Esophagus mucosa (tissue), 1 donor: ENCODE data around the gene TP53TG5. TPM values are rescaled to one million over a fixed set of nuclear protein-coding genes. Genes with fewer than 3 reads are reported as not detected.

Experiments used
- ATAC-seq: fragments of 200-7000 bp; cut with Tn5 transposase; one replicate; pipeline ENCODE4 v1.9.1; 2020
- total RNA-seq: library from RNA; stranded (reverse); gene quantifications from one replicate; pipeline ENCODE4 v1.2.4, GENCODE V29; 2023
- donor health status: DM: yes; HTN: yes; CAD: no.

The TP53TG5 gene
- total RNA-seq, 1 donor from 2014 or later: 0.36 TPM

- ATAC-seq: peak; percentile 43
These were observed 27.6 kb upstream of the TP53TG5 start for GRCh38 chr20:45405571-45406259.

GRCh38 chr20:45404438-45404837 lies 26.3 kb upstream of the TP53TG5 start:
- ATAC-seq: no peak

- ATAC-seq: no peak
These were observed 24.8 kb upstream of the TP53TG5 start for GRCh38 chr20:45402946-45403345.

- no peak for ATAC-seq
These were observed 22.4 kb upstream of the TP53TG5 start for GRCh38 chr20:45400346-45401031.

GRCh38 chr20:45399018-45399417 lies 20.9 kb upstream of the TP53TG5 start:
- ATAC-seq: no peak

GRCh38 chr20:45395114-45395415 lies 16.9 kb upstream of the TP53TG5 start:
- ATAC-seq: no peak

GRCh38 chr20:45394221-45395113 lies 16.3 kb upstream of the TP53TG5 start:
- no peak for ATAC-seq

GRCh38 chr20:45392733-45393132 lies 14.6 kb upstream of the TP53TG5 start:
- ATAC-seq: no peak

- no peak for ATAC-seq
These were observed 13.4 kb upstream of the TP53TG5 start for GRCh38 chr20:45391559-45391958.

GRCh38 chr20:45390931-45391330 lies 12.8 kb upstream of the TP53TG5 start:
- ATAC-seq: no peak

- no peak for ATAC-seq
These were observed 9.1 kb upstream of the TP53TG5 start for GRCh38 chr20:45387274-45387673.

GRCh38 chr20:45377269-45377668 lies 856 bp downstream of the TP53TG5 start:
- no peak for ATAC-seq

- ATAC-seq: no peak
These were observed 3.2 kb downstream of the TP53TG5 start for GRCh38 chr20:45374966-45375365.

GRCh38 chr20:45374101-45374467 lies 4.0 kb downstream of the TP53TG5 start:
- no peak for ATAC-seq

- peak; percentile 82 for ATAC-seq
These were observed 4.6 kb downstream of the TP53TG5 start for GRCh38 chr20:45373353-45374100.

- no peak for ATAC-seq
These were observed 5.3 kb downstream of the TP53TG5 start for GRCh38 chr20:45372646-45373352.

GRCh38 chr20:45372241-45372640 lies 5.9 kb downstream of the TP53TG5 start:
- ATAC-seq: no peak

GRCh38 chr20:45370571-45371160 lies 7.5 kb downstream of the TP53TG5 start:
- no peak for ATAC-seq

- no peak for ATAC-seq
These were observed 9.7 kb downstream of the TP53TG5 start for GRCh38 chr20:45368221-45368980.

GRCh38 chr20:45367126-45367525 lies 11.0 kb downstream of the TP53TG5 start:
- ATAC-seq: no peak

GRCh38 chr20:45366631-45367030 lies 11.5 kb downstream of the TP53TG5 start:
- ATAC-seq: no peak
